Endothelial cell of hepatic sinusoid (primary cell): Measurements from ENCODE around the gene TOP1.
"Not testable (repeated sequence)": the region's sequence is repeated elsewhere in the genome, so short reads cannot be mapped to it uniquely, and the experiment has no call there.

ENCODE experiments used
- in situ Hi-C: cut with HindIII; loops from 2 replicates; pipeline ENCODE4 v1.10.0; 2017; ENCODE audit warnings: low sequenced_read_pairs

The TOP1 gene

DNA sequence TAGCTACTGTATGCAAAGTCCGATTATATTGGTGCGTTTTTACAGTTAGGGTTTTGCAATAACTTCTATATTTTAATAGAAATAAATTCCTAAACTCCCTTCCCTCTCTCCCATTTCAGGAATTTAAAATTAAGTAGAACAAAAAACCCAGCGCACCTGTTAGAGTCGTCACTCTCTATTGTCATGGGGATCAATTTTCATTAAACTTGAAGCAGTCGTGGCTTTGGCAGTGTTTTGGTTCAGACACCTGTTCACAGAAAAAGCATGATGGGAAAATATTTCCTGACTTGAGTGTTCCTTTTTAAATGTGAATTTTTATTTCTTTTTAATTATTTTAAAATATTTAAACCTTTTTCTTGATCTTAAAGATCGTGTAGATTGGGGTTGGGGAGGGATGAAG, 95.0 kb downstream of the TOP1 start:
- in situ Hi-C loops = no loop called here

- in situ Hi-C loops = no loop called here
Observed at GRCh38 chr20:41124451-41125094, 96.0 kb downstream of the TOP1 start.

DNA sequence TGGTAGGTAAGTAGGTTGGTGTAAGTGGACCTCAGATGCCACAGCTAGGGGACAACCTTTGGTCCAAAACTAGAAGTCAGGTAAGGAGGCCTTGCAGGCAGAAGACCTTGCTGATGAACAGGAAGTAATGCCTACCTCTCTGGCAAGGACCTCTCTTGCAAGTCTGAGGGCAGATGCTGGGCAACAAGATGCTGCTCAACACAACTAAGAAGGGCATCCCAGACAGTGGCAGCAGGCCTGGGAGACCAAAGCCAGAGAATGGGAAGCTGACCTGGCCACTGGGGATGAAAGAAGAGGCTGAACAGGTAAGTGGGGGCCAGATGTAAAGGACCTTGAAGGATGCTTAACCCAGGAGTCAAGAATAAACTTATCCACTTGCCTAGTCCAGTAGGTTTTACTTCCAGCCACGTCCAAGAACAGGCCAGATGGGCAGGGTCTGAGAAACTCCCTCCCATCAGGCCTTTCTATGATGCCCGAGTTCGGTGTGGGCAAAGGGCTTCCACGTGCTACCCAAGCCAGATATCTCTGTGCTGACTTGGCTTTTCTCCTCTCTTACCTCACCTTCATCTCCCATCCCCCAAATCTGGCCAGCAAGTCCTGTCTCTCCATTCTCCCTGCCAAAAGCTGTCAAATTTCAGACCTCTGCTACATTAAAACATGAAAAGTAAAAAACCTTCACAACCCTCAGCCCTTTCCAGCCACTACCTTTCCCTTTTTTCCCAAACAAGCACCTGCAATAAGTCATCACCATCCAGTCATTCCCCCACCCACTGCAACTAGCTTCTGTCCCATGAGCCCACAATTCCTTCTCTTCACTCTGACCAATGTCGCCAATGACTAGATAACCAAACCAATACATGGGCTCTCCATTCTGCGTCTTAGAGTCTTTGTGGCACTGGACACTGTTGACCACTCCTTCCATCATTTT, 97.2 kb downstream of the TOP1 start:
- in situ Hi-C loops = no loop called here

- in situ Hi-C loops = no loop called here
Observed at GRCh38 chr20:41126719-41127118, 98.1 kb downstream of the TOP1 start.

DNA sequence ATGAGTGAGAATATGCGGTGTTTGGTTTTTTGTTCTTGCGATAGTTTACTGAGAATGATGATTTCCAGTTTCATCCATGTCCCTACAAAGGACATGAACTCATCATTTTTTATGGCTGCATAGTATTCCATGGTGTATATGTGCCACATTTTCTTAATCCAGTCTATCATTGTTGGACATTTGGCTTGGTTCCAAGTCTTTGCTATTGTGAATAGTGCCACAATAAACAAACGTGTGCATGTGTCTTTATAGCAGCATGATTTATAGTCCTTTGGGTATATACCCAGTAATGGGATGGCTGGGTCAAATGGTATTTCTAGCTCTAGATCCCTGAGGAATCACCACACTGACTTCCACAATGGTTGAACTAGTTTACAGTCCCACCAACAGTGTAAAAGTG, 99.7 kb downstream of the TOP1 start:
- in situ Hi-C loops = not testable (repeated sequence)

- in situ Hi-C loops = no loop called here
Observed at GRCh38 chr20:41131594-41132387, 103.2 kb downstream of the TOP1 start.

- in situ Hi-C loops = not testable (repeated sequence)
Observed at GRCh38 chr20:41132388-41132775, 103.8 kb downstream of the TOP1 start.

DNA sequence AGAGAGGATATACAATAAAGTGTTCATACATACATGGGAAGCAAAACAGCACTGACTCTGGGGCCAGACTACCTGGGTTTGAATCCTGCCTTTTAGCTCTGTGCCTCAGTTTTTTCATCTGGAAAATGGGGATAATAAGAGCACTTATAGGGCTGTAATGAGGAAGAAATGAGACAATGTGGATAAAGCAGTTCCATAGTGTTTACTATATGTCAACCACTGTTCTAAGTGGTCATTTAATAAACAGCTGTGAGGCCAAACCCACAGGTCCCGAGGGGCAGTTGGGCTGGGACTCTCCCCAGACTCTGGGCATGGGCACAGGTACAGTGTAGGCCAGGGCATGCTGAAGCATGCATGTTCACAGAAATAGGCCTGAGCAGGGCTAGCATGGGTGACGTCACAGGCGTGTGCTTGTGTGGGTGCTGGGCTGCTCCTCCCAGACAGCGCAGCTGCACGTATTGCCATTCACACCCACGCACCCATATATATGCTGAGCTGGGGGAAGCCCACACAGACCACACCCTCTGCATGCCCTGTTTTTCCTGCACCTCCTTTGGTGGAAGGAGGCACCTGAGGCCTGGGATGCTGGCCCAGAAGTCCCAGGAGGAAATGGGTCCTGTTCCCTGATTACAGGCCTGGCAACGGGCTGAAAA, 105.2 kb downstream of the TOP1 start:
- in situ Hi-C loops = no loop called here

DNA sequence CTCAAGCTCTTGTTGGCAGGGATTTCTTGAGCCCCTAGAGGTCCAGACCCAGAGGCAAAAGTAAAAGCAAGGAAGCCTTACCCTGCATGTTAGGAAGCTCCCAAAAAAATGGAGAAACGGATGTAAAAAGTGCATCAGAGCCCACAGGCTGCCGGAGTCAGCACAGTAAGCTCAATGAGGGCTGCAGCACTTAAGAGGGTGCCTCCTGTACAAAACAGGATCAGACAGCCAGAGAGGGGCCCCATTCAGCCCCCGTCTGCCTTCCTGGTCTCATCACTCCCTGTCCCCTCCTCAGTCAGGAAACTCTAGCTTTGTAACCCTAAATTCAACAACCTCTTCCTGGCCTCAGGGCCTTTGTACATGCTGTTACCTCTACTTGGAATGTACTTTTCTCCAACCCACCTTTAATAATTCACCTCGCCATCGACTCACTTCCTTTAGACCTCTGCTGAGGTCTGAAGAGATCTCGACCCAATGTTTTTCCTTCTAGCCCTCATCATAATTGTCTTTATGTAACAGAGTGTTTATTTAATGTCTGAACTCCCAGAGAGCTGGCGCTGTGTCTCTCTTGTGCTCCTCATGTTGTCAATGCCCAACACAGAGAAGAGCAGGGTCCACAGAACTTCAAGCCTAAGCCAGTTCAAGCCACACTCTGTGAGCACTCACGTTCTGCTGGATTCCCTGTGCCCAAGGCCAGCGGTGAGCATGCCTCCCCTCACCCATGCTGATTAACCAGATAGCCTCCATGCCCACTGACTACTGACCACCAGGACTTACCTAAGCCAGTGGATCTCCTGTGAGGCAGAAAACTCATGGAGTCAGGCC, 106.0 kb downstream of the TOP1 start:
- in situ Hi-C loops = no loop called here

DNA sequence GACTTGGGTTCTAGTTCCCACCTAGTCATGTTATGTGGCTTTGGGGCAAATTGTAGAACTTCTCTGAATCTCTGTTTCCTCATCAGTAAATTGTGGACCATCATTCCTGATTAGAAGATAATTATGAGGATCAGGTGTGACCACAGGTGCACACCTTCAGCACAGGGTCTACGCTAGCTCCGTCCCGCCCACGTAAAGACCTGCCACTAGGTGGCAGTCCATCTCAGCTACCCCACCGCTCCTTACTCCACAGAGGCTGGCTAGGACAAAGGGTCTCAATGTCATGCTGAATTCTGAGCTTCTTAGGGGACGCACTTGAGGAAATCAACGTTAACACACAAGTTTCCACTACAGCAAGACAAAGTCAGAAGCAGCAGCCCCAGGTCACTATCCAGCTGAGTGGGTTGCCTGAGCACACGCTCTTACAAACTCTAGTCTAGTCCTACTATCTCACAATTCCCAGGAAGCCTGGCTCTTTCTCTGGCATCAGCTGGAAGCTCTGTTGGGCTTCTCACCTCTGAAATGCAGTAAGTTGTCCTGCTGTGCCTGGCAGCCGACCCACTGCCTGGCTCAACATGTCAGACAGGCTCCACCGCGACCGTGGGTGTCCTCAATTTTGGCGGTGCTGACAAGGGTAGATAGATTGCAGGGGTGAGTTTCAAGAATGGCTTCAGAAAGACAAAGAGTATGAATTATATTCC, 106.7 kb downstream of the TOP1 start:
- in situ Hi-C loops = no loop called here

GRCh38 chr20:41135888-41136679, 107.5 kb downstream of the TOP1 start:
- in situ Hi-C loops = no loop called here

- in situ Hi-C loops = no loop called here
Observed at GRCh38 chr20:41136680-41137613, 108.3 kb downstream of the TOP1 start, which contains the start of gene PLCG1. Gene PLCG1, plus strand, starts transcription at chr20:41137543. Its CDS starts 99 bp downstream, at chr20:41137642.

DNA sequence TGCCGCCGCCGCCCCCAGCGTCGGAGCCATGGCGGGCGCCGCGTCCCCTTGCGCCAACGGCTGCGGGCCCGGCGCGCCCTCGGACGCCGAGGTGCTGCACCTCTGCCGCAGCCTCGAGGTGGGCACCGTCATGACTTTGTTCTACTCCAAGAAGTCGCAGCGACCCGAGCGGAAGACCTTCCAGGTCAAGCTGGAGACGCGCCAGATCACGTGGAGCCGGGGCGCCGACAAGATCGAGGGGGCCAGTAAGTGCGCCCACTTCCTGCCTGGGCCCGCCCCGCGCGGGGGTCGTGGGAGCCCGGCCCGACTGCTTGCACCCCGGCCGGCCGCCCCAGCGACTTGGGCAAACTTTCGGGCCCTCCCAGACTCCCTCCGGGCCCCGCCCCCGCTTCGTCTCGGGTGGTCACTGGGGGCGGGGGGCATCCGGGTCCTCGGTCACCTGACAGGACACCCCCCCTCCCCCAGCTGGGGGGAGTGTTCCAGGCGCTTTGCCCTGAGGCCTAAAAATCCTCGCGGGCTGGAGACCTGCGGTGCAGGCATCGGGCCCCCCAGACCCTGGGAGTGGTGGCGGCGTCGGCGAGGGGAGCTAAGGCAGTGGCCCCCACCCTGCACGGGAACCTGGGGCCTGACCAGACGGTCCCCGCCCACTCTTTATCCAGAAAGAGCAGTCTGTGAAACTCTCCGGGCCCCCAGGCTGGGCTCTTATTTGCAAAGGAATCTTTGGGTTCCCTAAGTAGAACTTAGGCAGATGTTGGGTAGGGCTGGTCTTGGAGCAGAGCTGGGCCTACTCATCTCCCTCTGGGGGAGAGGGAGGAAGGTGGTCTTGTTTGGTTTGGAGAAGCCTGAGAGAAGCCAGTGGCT, 109.2 kb downstream of the TOP1 start:
- in situ Hi-C loops = no loop called here

GRCh38 chr20:41138475-41139226, 110.0 kb downstream of the TOP1 start:
- in situ Hi-C loops = no loop called here

- in situ Hi-C loops = no loop called here
Observed at GRCh38 chr20:41139227-41140093, 110.8 kb downstream of the TOP1 start.
